Stimulated activated CD4-positive, alpha-beta T cell treated with anti-CD3 and anti-CD28 coated beads, Interleukin-12 subunit alpha, Interleukin-12 subunit beta, amount 100 ng/mL, for 48 hours (primary cell): ENCODE measurements around the gene LY6G6C.

Experiments used
- DNase-seq, 3 donors: peaks; one replicate each; pipeline ENCODE4 v3.0.0-alpha.2; 2020; ENCODE audit warnings: low read depth in 2 of 3, low spot score in 1 of 3

Gene LY6G6C

DNA sequence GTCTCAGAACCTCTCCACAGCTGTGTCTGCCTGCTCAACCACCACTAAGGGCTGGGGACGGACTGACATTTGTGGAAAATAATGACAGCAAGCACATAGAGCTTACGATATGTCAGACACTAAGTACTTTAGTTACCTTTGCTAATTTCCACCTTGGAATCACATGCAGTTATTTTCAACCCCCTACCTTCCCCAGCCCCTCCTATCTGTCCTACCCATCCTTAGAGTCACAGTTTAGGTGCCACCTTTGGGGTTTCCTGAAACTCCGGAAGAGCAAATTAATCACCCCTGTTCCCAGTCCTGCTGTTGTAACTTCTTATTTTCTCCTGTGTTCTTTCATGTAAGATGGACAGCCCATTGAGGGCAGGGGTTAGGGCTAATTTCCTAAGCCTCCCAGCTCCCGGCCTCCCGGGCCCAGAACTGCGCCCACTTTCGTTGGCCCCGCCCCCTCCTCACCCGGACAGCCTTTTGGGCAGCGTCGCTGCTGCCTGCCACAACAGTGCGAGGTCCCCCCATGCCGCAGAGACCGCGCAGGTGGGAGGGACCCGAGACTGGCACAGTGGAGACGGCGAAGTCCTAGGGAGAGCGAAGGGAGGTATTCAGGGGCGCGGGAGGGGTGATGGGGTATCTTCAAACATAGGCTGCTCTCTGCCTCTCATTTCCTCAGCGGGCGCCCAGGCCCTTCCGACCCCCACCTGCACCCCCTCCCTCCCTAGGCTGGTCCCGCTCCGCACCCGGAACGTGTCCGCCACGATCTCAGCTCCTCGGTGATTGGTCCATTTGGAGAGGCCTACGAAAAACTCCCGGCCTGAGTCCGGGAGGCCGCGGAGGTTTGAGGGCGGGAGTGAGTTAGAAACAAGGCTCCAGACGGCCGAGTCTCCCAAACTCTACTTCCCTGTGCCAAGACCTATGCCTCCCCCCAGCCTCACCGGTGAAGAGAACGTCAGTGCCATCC lies 6.4 kb upstream of the LY6G6C start:
- no peak for DNase-seq

DNA sequence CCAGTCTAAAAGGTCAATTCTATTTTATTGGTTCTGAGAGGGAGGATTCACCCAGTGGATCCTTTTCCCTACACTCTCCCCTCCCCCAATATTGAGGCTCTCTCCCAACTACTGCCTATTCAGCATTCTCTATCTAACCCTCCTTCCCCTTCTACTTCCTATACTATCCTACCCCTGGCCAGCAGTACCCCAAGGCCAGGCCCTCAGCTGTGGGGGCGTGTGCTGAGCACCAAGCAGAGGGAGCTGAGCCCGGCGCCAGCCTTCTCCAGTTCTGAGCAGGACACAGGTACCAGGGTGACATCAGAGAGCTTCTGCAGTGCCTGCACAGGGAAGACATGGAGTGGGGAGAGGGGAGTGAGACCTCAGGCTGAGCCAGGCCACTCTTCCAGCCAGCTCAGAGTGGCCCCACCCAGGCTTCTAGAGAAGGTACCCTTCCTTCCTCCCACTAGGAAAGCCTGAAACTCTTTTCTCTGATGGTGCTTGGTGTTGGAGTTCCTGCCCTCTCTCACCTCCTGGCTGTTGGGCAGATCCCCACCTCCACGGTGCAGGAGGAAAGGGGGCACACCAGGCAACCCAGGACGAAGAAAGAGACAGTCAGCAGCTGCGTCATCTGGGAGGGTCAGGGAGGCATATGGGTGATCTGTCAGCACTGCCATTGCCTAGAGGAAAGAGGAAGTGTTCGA lies 5.6 kb upstream of the LY6G6C start:
- DNase-seq, result no peak

GRCh38 chr6:31725502-31726350 lies 4.2 kb upstream of the LY6G6C start:
- no peak for DNase-seq

DNA sequence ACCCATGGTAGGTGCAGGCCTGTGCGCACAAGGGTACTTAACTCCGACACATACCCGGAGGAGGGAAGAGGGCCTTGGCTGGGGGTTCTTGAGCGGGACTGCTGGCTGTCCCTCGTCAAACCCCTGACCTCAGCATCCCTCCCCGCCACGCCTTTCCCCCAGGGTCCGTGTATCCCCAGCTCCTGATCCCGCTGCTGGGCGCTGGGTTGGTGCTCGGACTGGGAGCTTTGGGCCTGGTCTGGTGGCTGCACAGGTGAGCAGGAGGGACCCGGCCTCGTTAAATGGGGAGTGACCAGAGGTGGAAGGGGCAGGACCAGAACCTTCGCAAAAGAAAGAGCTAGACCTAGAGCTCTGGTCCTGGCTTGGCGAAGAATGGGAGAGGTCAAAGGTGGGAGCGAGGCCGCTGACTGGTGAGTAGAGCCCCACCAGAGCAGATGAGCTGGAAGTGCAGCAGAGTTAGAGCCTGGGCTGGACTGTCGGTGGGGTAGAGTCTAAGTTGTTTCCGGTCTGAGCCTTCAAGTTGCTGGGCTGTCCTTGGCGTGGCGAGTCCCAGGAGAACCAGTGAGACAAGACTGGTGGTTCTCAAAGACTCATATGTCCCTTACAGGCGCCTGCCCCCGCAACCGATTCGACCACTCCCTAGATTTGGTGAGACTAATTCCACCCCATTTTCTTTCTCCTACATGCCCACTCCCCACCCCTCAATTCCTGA lies 2.6 kb upstream of the LY6G6C start:
- DNase-seq, result no peak

DNA sequence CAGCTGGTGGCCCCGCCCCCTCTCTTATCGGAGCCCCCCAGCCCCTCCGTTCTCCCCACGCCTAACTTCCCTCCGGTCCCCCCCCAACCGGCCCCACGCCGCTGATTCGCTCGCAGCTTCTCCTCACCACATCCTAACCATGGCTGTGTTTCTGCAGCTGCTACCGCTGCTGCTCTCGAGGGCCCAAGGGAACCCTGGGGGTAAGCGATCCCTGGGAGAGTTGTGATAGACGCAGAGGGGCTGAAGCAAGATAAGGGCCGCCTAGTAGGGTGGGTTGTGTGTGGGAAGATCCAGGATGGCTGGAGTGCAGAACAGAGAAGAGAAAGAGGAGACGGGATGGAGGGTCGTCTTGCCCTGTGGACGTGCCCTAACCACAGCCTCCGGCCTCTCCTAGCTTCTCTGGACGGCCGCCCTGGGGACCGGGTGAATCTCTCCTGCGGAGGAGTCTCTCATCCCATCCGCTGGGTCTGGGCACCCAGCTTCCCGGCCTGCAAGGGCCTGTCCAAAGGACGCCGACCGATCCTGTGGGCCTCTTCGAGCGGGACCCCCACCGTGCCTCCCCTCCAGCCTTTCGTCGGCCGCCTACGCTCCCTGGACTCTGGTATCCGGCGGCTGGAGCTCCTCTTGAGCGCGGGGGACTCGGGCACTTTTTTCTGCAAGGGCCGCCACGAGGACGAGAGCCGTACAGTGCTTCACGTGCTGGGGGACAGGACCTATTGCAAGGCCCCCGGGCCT lies 1.9 kb upstream of the LY6G6C start, which contains the start of gene MPIG6B:
Gene MPIG6B, plus strand, starts transcription at position 129 of the 735 bp plus-strand sequence. Its CDS starts 11 bp downstream, at position 140.
- no peak for DNase-seq

GRCh38 chr6:31722173-31722572 lies 627 bp upstream of the LY6G6C start:
- no peak for DNase-seq

GRCh38 chr6:31720196-31720770 lies 1.3 kb downstream of the LY6G6C start:
- DNase-seq, result no peak

GRCh38 chr6:31719001-31719400 lies 2.5 kb downstream of the LY6G6C start:
- DNase-seq, result no peak

- no peak for DNase-seq
These were observed 3.3 kb downstream of the LY6G6C start for GRCh38 chr6:31718265-31718664.

GRCh38 chr6:31717499-31718222 lies 3.9 kb downstream of the LY6G6C start:
- DNase-seq, result no peak

DNA sequence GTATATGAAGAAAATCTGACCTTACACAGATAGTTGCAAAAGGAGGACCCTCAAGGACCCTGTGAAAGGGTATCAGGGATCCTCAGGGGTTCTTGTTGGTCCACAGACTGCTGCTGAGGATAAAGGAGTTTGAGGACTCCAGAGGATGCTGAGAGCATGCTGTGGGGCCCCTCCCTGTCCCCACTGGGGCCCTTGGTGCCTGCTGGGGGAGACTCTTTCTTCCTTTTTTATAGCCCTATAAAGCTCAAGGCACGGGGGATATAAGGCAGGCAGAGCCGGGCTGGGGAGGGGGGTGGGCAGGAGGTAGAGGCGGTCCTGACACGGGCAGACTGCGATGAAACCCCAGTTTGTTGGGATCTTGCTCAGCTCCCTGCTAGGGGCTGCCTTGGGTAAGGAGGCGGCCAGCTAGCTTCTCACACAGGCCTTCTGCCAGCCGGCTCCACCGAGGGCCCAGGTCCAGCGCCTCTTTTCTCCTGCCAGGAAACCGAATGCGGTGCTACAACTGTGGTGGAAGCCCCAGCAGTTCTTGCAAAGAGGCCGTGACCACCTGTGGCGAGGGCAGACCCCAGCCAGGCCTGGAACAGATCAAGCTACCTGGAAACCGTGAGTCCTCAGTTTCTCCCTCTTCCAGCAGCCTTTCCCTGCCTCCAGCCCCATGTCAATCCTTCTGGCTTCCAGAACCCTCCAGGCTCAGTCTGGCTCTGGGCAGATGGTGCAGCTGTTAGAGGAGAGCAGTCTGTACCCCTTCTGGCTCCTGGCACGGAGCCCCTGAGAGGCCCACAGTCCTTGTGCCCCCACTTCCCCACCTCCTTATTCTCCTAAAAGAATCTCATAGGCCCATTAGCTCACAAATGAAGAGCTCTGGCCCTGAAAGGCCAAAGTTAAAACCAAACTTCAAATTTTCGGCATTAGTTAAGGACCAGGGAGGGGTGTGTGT lies 6.3 kb downstream of the LY6G6C start, which contains the start of gene LY6G6D:
Gene LY6G6D, plus strand, starts transcription at position 327 of the 937 bp plus-strand sequence. Its CDS starts 8 bp downstream, at position 335.
- no peak for DNase-seq

GRCh38 chr6:31713991-31714684 lies 7.4 kb downstream of the LY6G6C start:
- DNase-seq, result no peak

GRCh38 chr6:31713465-31713864 lies 8.1 kb downstream of the LY6G6C start:
- no peak for DNase-seq

DNA sequence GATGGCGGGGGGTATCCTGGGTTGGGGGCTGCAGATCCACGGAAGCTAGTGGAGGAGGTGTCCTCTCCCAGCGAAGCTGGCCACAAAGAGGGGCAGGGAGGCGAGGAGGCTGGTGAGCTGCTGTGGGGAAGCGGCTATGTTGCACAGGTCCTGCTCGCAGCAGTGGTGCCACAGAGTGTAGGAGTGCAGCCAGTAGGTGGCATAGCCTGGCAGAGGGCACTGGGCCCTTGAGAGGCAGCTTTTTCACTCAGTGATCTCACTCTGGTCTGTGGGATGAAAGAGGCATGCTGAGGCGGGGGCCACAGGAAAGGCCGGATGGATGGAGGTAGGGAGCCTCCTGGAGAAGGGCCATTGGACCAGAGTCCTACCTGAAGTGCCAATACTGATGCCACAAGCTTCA lies 9.2 kb downstream of the LY6G6C start:
- no peak for DNase-seq

GRCh38 chr6:31711233-31711632 lies 10.3 kb downstream of the LY6G6C start:
- DNase-seq, result no peak

DNA sequence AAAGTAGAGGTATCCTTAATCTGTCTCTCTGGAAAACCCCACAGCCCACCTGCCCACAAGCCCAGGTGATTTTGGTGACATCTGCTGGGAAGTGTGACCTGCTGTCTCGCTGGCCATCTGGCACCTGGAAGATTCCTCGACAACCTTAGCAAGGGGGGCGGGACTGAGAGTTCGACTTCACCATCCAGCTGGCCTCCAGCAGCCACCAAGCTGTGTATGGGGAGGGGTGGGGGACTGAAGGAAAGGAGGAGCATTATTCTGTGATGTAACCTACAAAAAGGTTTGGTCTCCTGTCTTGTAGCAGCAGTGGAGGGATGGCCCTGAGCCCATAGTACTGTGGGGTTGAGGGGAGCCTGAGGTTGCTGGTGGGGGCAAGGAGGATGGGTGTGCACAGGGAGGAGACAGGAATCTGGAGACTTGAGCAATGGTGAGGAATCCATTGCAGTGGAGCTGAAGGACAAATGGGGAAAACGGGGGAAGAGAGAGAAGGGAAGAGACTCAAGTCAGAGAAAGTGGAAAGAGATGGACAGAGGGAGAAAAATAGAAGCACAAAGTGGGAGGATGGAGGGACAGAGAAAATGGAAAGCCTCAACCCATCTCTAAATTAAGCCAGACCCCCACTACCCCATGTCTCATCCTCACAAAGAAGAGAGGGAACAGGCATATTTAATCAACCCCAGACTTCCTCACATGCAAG lies 10.9 kb downstream of the LY6G6C start:
- DNase-seq, result no peak
